Natural killer cell (primary cell): ENCODE measurements around the gene BAZ2A. TPM values are rescaled to one million over a fixed set of nuclear protein-coding genes. Genes with fewer than 3 reads are reported as not detected.

Source experiments
- ATAC-seq, 3 donors: fragments of 150-1000 bp in 2 of 3; fragments of 200-7000 bp in 1 of 3; cut with Tn5 transposase; 1 replicate in 1 of 3; 2 replicates in 2 of 3; pipeline ENCODE4 v1.10.0; 2021; ENCODE audit warnings: mild to moderate bottlenecking in 2 of 3, moderate library complexity in 2 of 3
- DNase-seq, 2 donors: peaks; one replicate each; pipeline versions ENCODE4 v3.0.0 to v3.0.0-alpha.2; 2013 to 2021; ENCODE audit warnings: mixed read lengths in 1 of 2
- H3K27ac ChIP-seq: one replicate; pipeline ENCODE4 v1.5.1; 2013; ENCODE audit warnings: mild to moderate bottlenecking, low read length
- H3K27me3 ChIP-seq: one replicate; pipeline ENCODE4 v1.6.1; 2013; ENCODE audit warnings: low read length; ENCODE audit not compliant: control insufficient read depth, insufficient read depth
- H3K36me3 ChIP-seq: one replicate; pipeline ENCODE4 v1.6.1; 2013; ENCODE audit warnings: low read length; ENCODE audit not compliant: control insufficient read depth, insufficient read depth
- H3K4me1 ChIP-seq: one replicate; pipeline ENCODE4 v1.6.1; 2013; ENCODE audit warnings: low read length; ENCODE audit not compliant: control insufficient read depth, insufficient read depth
- H3K4me3 ChIP-seq: one replicate; pipeline ENCODE4 v1.5.1; 2013; ENCODE audit warnings: low read length
- H3K9me3 ChIP-seq: one replicate; pipeline ENCODE4 v1.6.1; 2013; ENCODE audit warnings: low read length; ENCODE audit not compliant: control insufficient read depth, insufficient read depth
- H3K27ac Mint-ChIP-seq, 2 donors: one replicate each; pipeline ENCODE4 v1.8.0; 2022; ENCODE audit warnings: mild to moderate bottlenecking in 2 of 2, mixed read lengths in 2 of 2, moderate library complexity in 1 of 2
- H3K27me3 Mint-ChIP-seq, 2 donors: one replicate each; pipeline ENCODE4 v1.8.0; 2022; ENCODE audit warnings: low read depth in 2 of 2, mixed read lengths in 2 of 2
- H3K36me3 Mint-ChIP-seq: one replicate; pipeline ENCODE4 v1.8.0; 2022; ENCODE audit warnings: mixed read lengths
- H3K4me1 Mint-ChIP-seq, 2 donors: one replicate each; pipeline ENCODE4 v1.8.0; 2022; ENCODE audit warnings: mixed read lengths in 2 of 2
- H3K4me3 Mint-ChIP-seq: one replicate; pipeline ENCODE4 v1.8.0; 2022; ENCODE audit warnings: mild to moderate bottlenecking, moderate library complexity, mixed read lengths
- H3K9me3 Mint-ChIP-seq, 2 donors: one replicate each; pipeline ENCODE4 v1.8.0; 2022; ENCODE audit warnings: mixed read lengths in 2 of 2
- WGBS: methylation state at CpG from one replicate; pipeline ENCODE4 v1.1.7; 2013; ENCODE audit warnings: missing lambda C conversion rate; ENCODE audit not compliant: insufficient coverage; 5-methylcytosine and 5-hydroxymethylcytosine counted together
- intact Hi-C: fragments of 100-400 bp; cut with micrococcal nuclease; formaldehyde crosslinking; loops from one replicate; pipeline ENCODE4 v1.14.2; 2022
- total RNA-seq, 4 donors: library from RNA; stranded (reverse); fragments of 120-200 nt in 1 of 4; gene quantifications; one replicate each; pipeline versions ENCODE4 v1.2.3 to v1.2.4, GENCODE V29; 2013 to 2022
- TF ChIP-seq, protein P1 (sequence below): fragments of 200-600 bp; IDR thresholded peaks from one replicate; pipeline ENCODE4 v1.8.0; 2022; ENCODE audit warnings: antibody characterized with exemption

BAZ2A gene
- total RNA-seq, 3 donors from 2014 or later (not counting 1 experiment from before 2014, with no cell fraction given) = 320 to 354 (median 325) TPM

DNA sequence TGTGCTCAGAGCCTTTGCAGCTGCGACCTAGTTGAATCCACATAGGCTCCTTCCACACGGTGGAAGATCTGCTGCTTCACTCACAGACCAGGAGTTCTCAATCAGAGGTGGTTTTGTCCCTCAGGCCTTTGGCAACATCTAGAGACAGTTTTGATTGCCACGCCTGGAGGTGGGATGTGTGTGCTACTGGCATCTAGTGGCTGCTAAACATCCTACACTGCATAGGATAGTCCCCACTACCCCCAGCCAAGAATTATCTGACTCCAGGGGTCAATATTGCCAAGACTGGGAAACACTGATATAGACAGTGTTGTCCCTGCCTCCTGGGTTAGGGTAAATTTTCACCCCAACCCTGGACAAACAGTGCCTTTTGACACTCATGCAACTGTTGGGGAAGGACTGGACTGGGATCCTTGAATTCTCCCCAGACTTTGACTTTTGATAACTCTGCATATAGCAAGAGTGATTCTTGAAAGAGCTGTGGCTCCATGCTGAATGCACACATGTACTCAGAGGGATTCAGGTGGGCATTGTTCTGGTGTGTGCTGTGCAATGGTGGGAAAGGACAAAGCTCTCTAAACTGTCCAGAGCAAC lies 39.8 kb downstream of the BAZ2A start:
- H3K4me1 ChIP-seq = no peaks in the 10 kb centered on the region
- no peak overlapping the region for H3K4me3 ChIP-seq
- intact Hi-C loops = no loop called here
- DNase-seq (peak in 1 of 2 donors; percentile 37), ATAC-seq (peak in 2 of 3 donors; percentile 41 to 43)
- TF ChIP-seq, protein P1, sequence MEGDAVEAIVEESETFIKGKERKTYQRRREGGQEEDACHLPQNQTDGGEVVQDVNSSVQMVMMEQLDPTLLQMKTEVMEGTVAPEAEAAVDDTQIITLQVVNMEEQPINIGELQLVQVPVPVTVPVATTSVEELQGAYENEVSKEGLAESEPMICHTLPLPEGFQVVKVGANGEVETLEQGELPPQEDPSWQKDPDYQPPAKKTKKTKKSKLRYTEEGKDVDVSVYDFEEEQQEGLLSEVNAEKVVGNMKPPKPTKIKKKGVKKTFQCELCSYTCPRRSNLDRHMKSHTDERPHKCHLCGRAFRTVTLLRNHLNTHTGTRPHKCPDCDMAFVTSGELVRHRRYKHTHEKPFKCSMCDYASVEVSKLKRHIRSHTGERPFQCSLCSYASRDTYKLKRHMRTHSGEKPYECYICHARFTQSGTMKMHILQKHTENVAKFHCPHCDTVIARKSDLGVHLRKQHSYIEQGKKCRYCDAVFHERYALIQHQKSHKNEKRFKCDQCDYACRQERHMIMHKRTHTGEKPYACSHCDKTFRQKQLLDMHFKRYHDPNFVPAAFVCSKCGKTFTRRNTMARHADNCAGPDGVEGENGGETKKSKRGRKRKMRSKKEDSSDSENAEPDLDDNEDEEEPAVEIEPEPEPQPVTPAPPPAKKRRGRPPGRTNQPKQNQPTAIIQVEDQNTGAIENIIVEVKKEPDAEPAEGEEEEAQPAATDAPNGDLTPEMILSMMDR = peak; percentile 24
- Mint-ChIP-seq H3K4me3 (no peak overlapping the region), H3K4me1 (peaks cover 0 to 4% of the 10 kb centered on the region in 2 donors), H3K27ac (no peak overlapping the region), H3K36me3 (peaks cover under 1% of the 10 kb centered on the region), H3K27me3 (no peaks in the 10 kb centered on the region), H3K9me3 (no peaks in the 10 kb centered on the region)
- no peak overlapping the region for H3K27ac ChIP-seq
- no peaks in the 10 kb centered on the region for H3K27me3 ChIP-seq
- WGBS = 68% methylated on average over 2 of the region's 3 CpGs
- H3K9me3 ChIP-seq = no peaks in the 10 kb centered on the region
- H3K36me3 ChIP-seq = no peaks in the 10 kb centered on the region

GRCh38 chr12:56589783-56590182 lies 40.3 kb downstream of the BAZ2A start:
- Histone ChIP-seq H3K4me1 (no peaks in the 10 kb centered on the region), H3K4me3 (no peak overlapping the region), H3K36me3 (no peaks in the 10 kb centered on the region), H3K27ac (no peak overlapping the region), H3K9me3 (no peaks in the 10 kb centered on the region), H3K27me3 (no peaks in the 10 kb centered on the region)
- intact Hi-C loops = no loop called here
- TF ChIP-seq, protein P1 = no peak
- Mint-ChIP-seq H3K27me3 (no peaks in the 10 kb centered on the region), H3K9me3 (no peaks in the 10 kb centered on the region), H3K4me3 (no peak overlapping the region), H3K36me3 (no peaks in the 10 kb centered on the region), H3K4me1 (peaks cover 0 to 4% of the 10 kb centered on the region in 2 donors), H3K27ac (no peak overlapping the region)
- DNase-seq = no peak
- ATAC-seq = no peak
- WGBS = 100% methylated on average over 1 of the region's 1 CpG

DNA sequence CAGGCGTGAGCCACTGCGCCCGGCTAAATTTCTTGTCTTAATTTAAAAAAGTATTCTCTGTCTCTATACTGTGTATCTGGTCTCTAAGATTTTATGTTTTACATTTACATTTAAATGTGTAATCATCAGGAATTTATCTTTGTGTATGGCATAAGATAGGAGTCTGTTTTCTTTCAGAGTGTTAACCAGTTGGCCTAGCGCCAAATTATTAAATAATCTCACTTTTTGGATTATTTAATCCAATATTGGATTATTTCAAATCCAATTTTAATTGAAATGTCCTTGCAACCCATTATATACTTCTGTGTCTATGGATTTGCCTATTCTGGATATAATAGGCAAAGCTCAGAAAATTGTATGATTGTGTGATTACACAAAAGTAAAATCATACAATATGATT lies 45.0 kb downstream of the BAZ2A start:
- no peak for DNase-seq
- no peak for ATAC-seq
- H3K27me3 Mint-ChIP-seq = no peaks in the 10 kb centered on the region
- intact Hi-C loops = no loop called here
- peaks cover 13 to 18% of the 10 kb centered on the region in 2 donors for H3K4me1 Mint-ChIP-seq
- no peak overlapping the region for H3K4me3 Mint-ChIP-seq
- H3K9me3 Mint-ChIP-seq = no peaks in the 10 kb centered on the region
- Histone ChIP-seq H3K4me3 (no peak overlapping the region), H3K27me3 (no peaks in the 10 kb centered on the region), H3K4me1 (peaks cover 11% of the 10 kb centered on the region), H3K27ac (no peak overlapping the region), H3K9me3 (no peaks in the 10 kb centered on the region), H3K36me3 (no peaks in the 10 kb centered on the region)
- H3K36me3 Mint-ChIP-seq = no peaks in the 10 kb centered on the region
- no CpG with 5 or more reads among the region's 4 CpGs for WGBS
- TF ChIP-seq, protein P1 = no peak
- no peak overlapping the region for H3K27ac Mint-ChIP-seq
